ENCODE results near the gene DNAJC24.

Gene DNAJC24

GRCh38 chr11:31415435-31415834, 45.8 kb downstream of the DNAJC24 start:
- DNase-seq (ENCODE audit: low spot score): no peak

GRCh38 chr11:31417357-31417756, 47.7 kb downstream of the DNAJC24 start:
- no peak for DNase-seq (ENCODE audit: low spot score)

GRCh38 chr11:31417816-31418215, 48.2 kb downstream of the DNAJC24 start:
- no peak for DNase-seq (ENCODE audit: low spot score)

- DNase-seq (ENCODE audit: low spot score): no peak
Observed at GRCh38 chr11:31419138-31419537, 49.5 kb downstream of the DNAJC24 start.

GRCh38 chr11:31419669-31420068, 50.0 kb downstream of the DNAJC24 start:
- DNase-seq (ENCODE audit: low spot score): no peak

- no peak for DNase-seq (ENCODE audit: low spot score)
Observed at GRCh38 chr11:31421820-31422219, 52.2 kb downstream of the DNAJC24 start.

GRCh38 chr11:31422703-31423102, 53.0 kb downstream of the DNAJC24 start:
- no peak for DNase-seq (ENCODE audit: low spot score)

- no peak for DNase-seq (ENCODE audit: low spot score)
Observed at GRCh38 chr11:31424652-31425051, 55.0 kb downstream of the DNAJC24 start.

- no peak for DNase-seq (ENCODE audit: low spot score)
Observed at GRCh38 chr11:31433851-31434250, 64.2 kb downstream of the DNAJC24 start.

- DNase-seq (ENCODE audit: low spot score): no peak
Observed at GRCh38 chr11:31437742-31438435, 68.2 kb downstream of the DNAJC24 start.

GRCh38 chr11:31441296-31441695, 71.6 kb downstream of the DNAJC24 start:
- no peak for DNase-seq (ENCODE audit: low spot score)

- DNase-seq (ENCODE audit: low spot score): no peak
Observed at GRCh38 chr11:31442086-31442485, 72.4 kb downstream of the DNAJC24 start.

- no peak for DNase-seq (ENCODE audit: low spot score)
Observed at GRCh38 chr11:31443802-31444201, 74.1 kb downstream of the DNAJC24 start.

GRCh38 chr11:31445621-31446020, 76.0 kb downstream of the DNAJC24 start:
- DNase-seq (ENCODE audit: low spot score): no peak

GRCh38 chr11:31449040-31449439, 79.4 kb downstream of the DNAJC24 start:
- no peak for DNase-seq (ENCODE audit: low spot score)

GRCh38 chr11:31450841-31451240, 81.2 kb downstream of the DNAJC24 start:
- no peak for DNase-seq (ENCODE audit: low spot score)

GRCh38 chr11:31455177-31455576, 85.5 kb downstream of the DNAJC24 start:
- no peak for DNase-seq (ENCODE audit: low spot score)

- DNase-seq (ENCODE audit: low spot score): no peak
Observed at GRCh38 chr11:31464436-31464835, 94.8 kb downstream of the DNAJC24 start.

GRCh38 chr11:31474083-31474482, 104.4 kb downstream of the DNAJC24 start:
- DNase-seq (ENCODE audit: low spot score): no peak

- DNase-seq (ENCODE audit: low spot score): no peak
Observed at GRCh38 chr11:31477528-31478222, 108.0 kb downstream of the DNAJC24 start.

GRCh38 chr11:31478223-31478590, 108.5 kb downstream of the DNAJC24 start:
- no peak for DNase-seq (ENCODE audit: low spot score)

GRCh38 chr11:31479066-31479465, 109.4 kb downstream of the DNAJC24 start:
- no peak for DNase-seq (ENCODE audit: low spot score)

- DNase-seq (ENCODE audit: low spot score): no peak
Observed at GRCh38 chr11:31480930-31481329, 111.3 kb downstream of the DNAJC24 start.
